Glutamatergic neuron (in vitro differentiated cells): ENCODE measurements around the gene DIPK1C. TPM values are rescaled to one million over a fixed set of nuclear protein-coding genes. Genes with fewer than 3 reads are reported as not detected.

Source experiments
- DNase-seq: peaks from one replicate; pipeline ENCODE4 v3.0.0; 2022
- H3K27ac Mint-ChIP-seq: one replicate; pipeline ENCODE4 v1.8.0; 2020; ENCODE audit warnings: mild to moderate bottlenecking, mixed read lengths, inconsistent platforms; ENCODE audit not compliant: unreplicated experiment
- H3K27me3 Mint-ChIP-seq: one replicate; pipeline ENCODE4 v1.8.0; 2020; ENCODE audit warnings: mild to moderate bottlenecking, moderate library complexity, mixed read lengths, inconsistent platforms; ENCODE audit not compliant: unreplicated experiment
- H3K36me3 Mint-ChIP-seq: one replicate; pipeline ENCODE4 v1.8.0; 2020; ENCODE audit warnings: mild to moderate bottlenecking, mixed read lengths, inconsistent platforms; ENCODE audit not compliant: unreplicated experiment
- H3K4me1 Mint-ChIP-seq: one replicate; pipeline ENCODE4 v1.8.0; 2020; ENCODE audit warnings: mild to moderate bottlenecking, low read depth, mixed read lengths, inconsistent platforms; ENCODE audit not compliant: unreplicated experiment
- H3K4me3 Mint-ChIP-seq: one replicate; pipeline ENCODE4 v1.8.0; 2020; ENCODE audit warnings: mild to moderate bottlenecking, mixed read lengths, inconsistent platforms; ENCODE audit not compliant: unreplicated experiment
- H3K9me3 Mint-ChIP-seq: one replicate; pipeline ENCODE4 v1.8.0; 2020; ENCODE audit warnings: mild to moderate bottlenecking, moderate library complexity, mixed read lengths, inconsistent platforms; ENCODE audit not compliant: unreplicated experiment
- total RNA-seq: library from RNA; stranded (reverse); fragmentation: NEBNext Ultra II Directional; extraction: Animal tissue kit (Norgen Biotek cat#: 25700); gene quantifications from one replicate; pipeline ENCODE4 v1.2.1, GENCODE V29; 2021; ENCODE audit not compliant: unreplicated experiment
- TF ChIP-seq, protein P1 (sequence below): fragments of 200-600 bp; sonication (generic); IDR thresholded peaks from one replicate; pipeline ENCODE4 v1.5.0; 2021; ENCODE audit not compliant: partially characterized antibody, unreplicated experiment

Gene DIPK1C
- total RNA-seq, 1 donor from 2014 or later = not detected

DNA sequence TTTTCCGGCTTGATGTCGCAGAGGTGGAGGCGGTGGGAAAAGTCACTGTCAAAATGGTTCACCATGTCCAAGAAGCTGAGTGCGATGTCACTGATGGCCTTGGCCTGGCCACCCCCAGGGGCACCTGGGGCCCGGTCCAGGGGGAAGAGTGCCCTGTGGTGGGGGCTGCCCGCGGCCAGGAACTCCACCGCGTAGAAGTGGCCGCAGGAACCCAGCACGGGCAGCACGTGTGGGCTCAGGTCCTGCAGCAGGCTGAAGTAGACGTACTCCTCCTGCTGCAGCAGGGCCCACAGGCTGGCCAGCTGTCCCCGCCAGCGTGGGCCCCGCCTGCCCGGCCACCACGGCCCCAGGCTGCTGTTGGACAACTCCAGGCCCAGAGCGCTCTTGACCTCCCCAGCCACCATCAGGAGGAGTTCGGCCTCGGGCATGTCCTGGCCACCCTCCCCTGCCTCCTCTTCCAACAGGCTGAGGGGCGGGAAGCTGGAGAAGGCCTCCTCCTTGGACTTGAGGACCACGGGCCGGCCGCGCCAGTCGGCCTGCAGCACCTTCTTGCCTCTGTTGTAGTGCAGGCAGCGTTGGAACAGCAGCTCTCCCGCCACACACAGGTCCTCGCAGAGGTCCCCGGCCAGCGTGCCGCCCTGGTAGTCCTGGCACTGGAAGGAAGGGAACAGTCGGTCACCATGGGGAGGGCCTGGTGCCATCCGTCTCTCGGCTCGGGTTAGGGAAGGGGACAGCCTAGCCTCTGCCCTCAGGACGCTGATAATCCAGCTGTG, 10.3 kb downstream of the DIPK1C start:
- Mint-ChIP-seq H3K36me3 (no peaks in the 10 kb centered on the region), H3K27me3 (peaks cover 3% of the 10 kb centered on the region), H3K27ac (no peak overlapping the region), H3K4me3 (no peak overlapping the region), H3K4me1 (no peaks in the 10 kb centered on the region), H3K9me3 (peaks cover 1% of the 10 kb centered on the region)
- TF ChIP-seq, protein P1, sequence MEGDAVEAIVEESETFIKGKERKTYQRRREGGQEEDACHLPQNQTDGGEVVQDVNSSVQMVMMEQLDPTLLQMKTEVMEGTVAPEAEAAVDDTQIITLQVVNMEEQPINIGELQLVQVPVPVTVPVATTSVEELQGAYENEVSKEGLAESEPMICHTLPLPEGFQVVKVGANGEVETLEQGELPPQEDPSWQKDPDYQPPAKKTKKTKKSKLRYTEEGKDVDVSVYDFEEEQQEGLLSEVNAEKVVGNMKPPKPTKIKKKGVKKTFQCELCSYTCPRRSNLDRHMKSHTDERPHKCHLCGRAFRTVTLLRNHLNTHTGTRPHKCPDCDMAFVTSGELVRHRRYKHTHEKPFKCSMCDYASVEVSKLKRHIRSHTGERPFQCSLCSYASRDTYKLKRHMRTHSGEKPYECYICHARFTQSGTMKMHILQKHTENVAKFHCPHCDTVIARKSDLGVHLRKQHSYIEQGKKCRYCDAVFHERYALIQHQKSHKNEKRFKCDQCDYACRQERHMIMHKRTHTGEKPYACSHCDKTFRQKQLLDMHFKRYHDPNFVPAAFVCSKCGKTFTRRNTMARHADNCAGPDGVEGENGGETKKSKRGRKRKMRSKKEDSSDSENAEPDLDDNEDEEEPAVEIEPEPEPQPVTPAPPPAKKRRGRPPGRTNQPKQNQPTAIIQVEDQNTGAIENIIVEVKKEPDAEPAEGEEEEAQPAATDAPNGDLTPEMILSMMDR = no peak
- DNase-seq = no peak

DNA sequence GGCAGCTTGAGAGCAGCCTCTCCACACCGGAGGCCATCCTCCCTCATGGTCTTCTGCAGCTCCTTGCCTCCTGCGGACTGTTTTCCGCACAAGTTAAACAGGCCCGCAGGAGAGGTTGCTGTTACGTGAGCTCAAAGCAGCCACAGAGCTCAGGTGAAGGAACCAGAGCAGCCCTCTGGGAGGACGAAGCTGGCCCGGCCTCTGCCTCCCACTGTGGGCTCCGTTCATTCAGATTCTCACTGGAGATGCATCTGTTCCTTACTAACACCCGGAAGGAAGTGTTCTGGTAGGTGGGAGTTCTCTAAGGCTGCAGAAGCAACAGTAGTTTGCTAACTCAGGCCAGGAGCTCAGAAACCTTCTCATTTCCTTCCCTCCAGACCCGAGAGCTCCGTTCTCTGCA, 10.9 kb downstream of the DIPK1C start:
- no peak for DNase-seq
- H3K36me3 Mint-ChIP-seq = no peaks in the 10 kb centered on the region
- H3K9me3 Mint-ChIP-seq = peaks cover 3% of the 10 kb centered on the region
- H3K27me3 Mint-ChIP-seq = peaks cover 3% of the 10 kb centered on the region
- H3K27ac Mint-ChIP-seq = no peak overlapping the region
- TF ChIP-seq, protein P1 = no peak
- H3K4me3 Mint-ChIP-seq = no peak overlapping the region
- no peaks in the 10 kb centered on the region for H3K4me1 Mint-ChIP-seq

DNA sequence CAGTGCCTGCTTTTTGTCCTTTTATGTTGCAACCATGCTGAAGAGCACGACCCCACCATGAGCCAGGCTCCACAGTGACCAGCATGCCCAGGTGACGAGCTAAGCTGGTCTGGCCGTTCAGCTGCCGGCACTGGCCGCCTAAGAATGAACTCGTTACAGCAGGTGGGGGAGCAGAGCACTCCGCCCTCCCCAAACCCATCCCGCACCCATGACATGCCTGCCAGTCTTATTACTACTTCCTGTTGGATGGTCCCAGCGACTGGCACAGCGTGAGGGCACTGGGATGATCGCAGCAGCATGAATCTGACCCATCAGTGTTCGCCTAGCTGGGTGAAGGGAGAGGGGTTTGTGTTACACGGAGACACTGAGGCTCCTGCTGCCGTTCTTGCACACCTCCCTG, 11.5 kb downstream of the DIPK1C start:
- TF ChIP-seq, protein P1 = no peak
- no peaks in the 10 kb centered on the region for H3K4me1 Mint-ChIP-seq
- no peak overlapping the region for H3K4me3 Mint-ChIP-seq
- no peak overlapping the region for H3K27ac Mint-ChIP-seq
- H3K9me3 Mint-ChIP-seq = peaks cover 3% of the 10 kb centered on the region
- H3K36me3 Mint-ChIP-seq = no peaks in the 10 kb centered on the region
- no peak for DNase-seq
- peaks cover 3% of the 10 kb centered on the region for H3K27me3 Mint-ChIP-seq

DNA sequence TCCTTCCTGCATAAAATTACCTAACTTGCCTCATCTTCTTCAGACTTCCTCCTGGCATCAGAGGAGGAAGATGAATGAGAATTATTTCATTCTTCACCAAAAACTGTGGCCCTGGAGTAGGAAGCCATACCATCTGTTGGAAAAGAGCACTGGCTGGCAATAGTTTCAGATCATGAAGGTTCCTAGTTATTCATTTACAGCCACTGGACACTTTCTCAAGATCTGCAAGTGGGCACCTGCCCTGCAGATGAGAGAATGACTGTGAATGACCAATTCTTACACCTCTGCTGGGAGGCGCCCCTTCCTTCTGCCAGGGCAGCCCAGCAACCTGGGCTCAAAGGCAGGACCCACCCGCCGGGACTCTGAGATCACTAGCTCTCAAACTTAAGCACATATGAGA, 13.0 kb downstream of the DIPK1C start:
- H3K4me1 Mint-ChIP-seq = no peaks in the 10 kb centered on the region
- H3K9me3 Mint-ChIP-seq = peaks cover 5% of the 10 kb centered on the region
- no peak overlapping the region for H3K27ac Mint-ChIP-seq
- H3K36me3 Mint-ChIP-seq = no peaks in the 10 kb centered on the region
- peaks cover 1% of the 10 kb centered on the region for H3K27me3 Mint-ChIP-seq
- TF ChIP-seq, protein P1 = no peak
- H3K4me3 Mint-ChIP-seq = no peak overlapping the region
- no peak for DNase-seq

DNA sequence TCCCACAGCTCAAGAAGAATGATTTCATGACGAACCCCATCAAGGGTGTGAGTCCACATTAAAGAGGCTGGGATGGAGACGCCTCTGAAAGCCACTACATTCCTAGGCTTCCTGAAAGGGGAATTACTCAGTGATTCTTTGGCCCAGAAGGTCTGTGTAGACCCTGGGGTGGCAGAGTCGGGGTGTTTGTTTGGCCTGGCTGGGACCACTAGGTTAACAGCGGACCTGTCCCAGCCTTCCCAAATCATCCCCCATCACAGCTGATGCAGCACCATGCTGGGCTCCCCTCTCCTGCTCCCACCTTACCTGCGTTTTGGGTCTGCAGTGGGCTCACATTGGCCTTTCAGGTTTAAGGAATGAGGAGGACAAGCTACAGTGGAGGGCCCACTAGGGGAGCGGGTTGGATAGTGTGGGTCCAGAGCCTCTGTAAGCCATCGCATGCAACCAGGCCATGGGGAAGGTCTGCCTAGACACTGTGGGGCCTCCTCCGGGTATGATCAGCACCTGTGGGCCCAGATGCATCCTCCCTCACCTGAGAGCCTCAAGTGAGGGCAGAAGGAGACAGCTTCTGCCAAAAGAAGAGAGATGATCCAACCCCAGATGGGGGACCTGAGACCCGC, 16.2 kb downstream of the DIPK1C start:
- Mint-ChIP-seq H3K36me3 (no peaks in the 10 kb centered on the region), H3K9me3 (peaks cover 5% of the 10 kb centered on the region), H3K27me3 (peaks cover 1% of the 10 kb centered on the region), H3K4me3 (no peak overlapping the region), H3K27ac (no peak overlapping the region), H3K4me1 (no peaks in the 10 kb centered on the region)
- TF ChIP-seq, protein P1 = no peak
- DNase-seq = no peak
